CD1c-positive myeloid dendritic cell (primary cell): ENCODE measurements around the gene AIRE.
"Not testable (repeated sequence)": the region's sequence is repeated elsewhere in the genome, so short reads cannot be mapped to it uniquely, and the experiment has no call there.

Experiments used
- DNase-seq: peaks from one replicate; pipeline ENCODE4 v3.0.0-alpha.2; 2016; ENCODE audit errors: extremely low spot score

AIRE gene

GRCh38 chr21:44285138-44285992 lies at the start of gene AIRE:
AIRE (plus strand) TSS chr21:44285876; CDS start chr21:44286007, 131 bp downstream.
- DNase-seq = peak; percentile 71

- not testable (repeated sequence) for DNase-seq
These were observed 45.3 kb upstream of the AIRE start for GRCh38 chr21:44240353-44240752.

GRCh38 chr21:44240842-44241241 lies 44.8 kb upstream of the AIRE start, which contains the start of gene ICOSLG:
ICOSLG (minus strand) TSS chr21:44240943; CDS start chr21:44240817, 126 bp downstream.
- not testable (repeated sequence) for DNase-seq

GRCh38 chr21:44241281-44241680 lies 44.4 kb upstream of the AIRE start:
- DNase-seq = not testable (repeated sequence)

GRCh38 chr21:44243980-44244379 lies 41.7 kb upstream of the AIRE start:
- not testable (repeated sequence) for DNase-seq

- DNase-seq = not testable (repeated sequence)
These were observed 37.8 kb upstream of the AIRE start for GRCh38 chr21:44247904-44248303.

GRCh38 chr21:44249204-44250037 lies 36.3 kb upstream of the AIRE start:
- DNase-seq = not testable (repeated sequence)

- DNase-seq = peak; percentile 45
These were observed 31.6 kb upstream of the AIRE start for GRCh38 chr21:44253832-44254710.

- DNase-seq = no peak
These were observed 30.1 kb upstream of the AIRE start for GRCh38 chr21:44255511-44255981.

- no peak for DNase-seq
These were observed 27.5 kb upstream of the AIRE start for GRCh38 chr21:44258056-44258725.

GRCh38 chr21:44259082-44259705 lies 26.5 kb upstream of the AIRE start:
- no peak for DNase-seq

- DNase-seq = no peak
These were observed 25.6 kb upstream of the AIRE start for GRCh38 chr21:44260066-44260465.

GRCh38 chr21:44260791-44261631 lies 24.7 kb upstream of the AIRE start:
- DNase-seq = no peak

- DNase-seq = no peak
These were observed 23.9 kb upstream of the AIRE start, which contains the start of gene DNMT3L for GRCh38 chr21:44261675-44262295. DNMT3L (minus strand) TSS chr21:44261897; CDS start chr21:44261259, 638 bp downstream.

- DNase-seq = no peak
These were observed 23.2 kb upstream of the AIRE start for GRCh38 chr21:44262338-44263056.

- DNase-seq = no peak
These were observed 22.4 kb upstream of the AIRE start for GRCh38 chr21:44263221-44263760.

GRCh38 chr21:44263768-44264167 lies 21.9 kb upstream of the AIRE start:
- DNase-seq = no peak

GRCh38 chr21:44265734-44266270 lies 19.9 kb upstream of the AIRE start:
- no peak for DNase-seq
